ENCODE data around the gene MGLL. TPM values are rescaled to one million over a fixed set of nuclear protein-coding genes. Genes with fewer than 3 reads are reported as not detected.

MGLL gene
- total and polyA plus RNA-seq, 4 experiments from 2014 or later, result 0.77 to 4.8 (median 2.3) TPM

DNA sequence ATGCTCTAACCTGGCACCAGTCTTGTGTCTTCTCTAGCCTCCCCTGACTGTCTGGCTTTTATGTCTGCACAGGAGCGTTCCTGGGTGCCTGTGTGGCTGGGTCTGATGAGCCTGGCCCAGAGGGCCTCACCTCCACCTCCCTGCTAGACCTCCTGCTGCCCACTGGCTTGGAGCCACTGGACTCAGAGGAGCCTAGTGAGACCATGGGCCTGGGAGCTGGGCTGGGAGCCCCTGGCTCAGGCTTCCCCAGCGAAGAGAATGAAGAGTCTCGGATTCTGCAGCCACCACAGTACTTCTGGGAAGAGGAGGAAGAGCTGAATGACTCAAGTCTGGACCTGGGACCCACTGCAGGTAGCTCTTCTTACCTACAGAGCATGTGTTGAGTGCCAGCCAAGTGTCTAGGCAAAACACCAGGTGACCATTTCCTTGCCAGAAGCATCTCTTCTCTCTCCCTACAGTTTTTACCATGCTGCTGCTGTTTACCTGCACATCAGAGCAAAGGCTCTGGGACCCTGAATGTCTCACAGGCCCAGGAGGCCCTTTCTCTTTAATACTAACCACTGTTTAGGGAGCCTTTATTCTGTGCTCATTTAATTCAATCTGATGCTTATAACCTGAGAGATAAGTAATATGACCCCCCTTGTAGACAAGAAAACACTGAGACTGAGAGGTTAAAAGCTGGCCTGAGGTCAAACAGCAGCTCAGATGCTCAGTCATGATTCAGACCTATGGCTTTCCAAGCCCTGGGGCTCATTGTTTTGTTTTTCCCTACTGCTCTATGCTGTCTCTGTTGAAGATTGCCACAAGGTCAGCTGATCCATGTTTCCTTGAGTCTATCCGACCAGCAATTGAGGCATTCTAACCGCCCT is 182.9 kb downstream of the MGLL start:
- H3K27me3 Mint-ChIP-seq, result peaks cover 0 to 3% of the 10 kb centered on the region in 2 donors
- H3K4me1 ChIP-seq (ENCODE audit: insufficient read depth, low read length), result peaks cover 9% of the 10 kb centered on the region
- H3K36me3 ChIP-seq (ENCODE audit: insufficient read depth, low read length), result no peaks in the 10 kb centered on the region
- no peak overlapping the region for H3K4me3 Mint-ChIP-seq
- DNase-seq, result no peak
- H3K27ac ChIP-seq (ENCODE audit: low read depth, low read length), result no peak overlapping the region
- peaks cover 2 to 10% (median 7%) of the 10 kb centered on the region in 4 donors for H3K4me1 Mint-ChIP-seq
- H3K4me3 ChIP-seq (ENCODE audit: low read length in 2 of 2), result no peak overlapping the region
- H3K9me3 Mint-ChIP-seq, result peaks cover 0 to 2% (median 0%) of the 10 kb centered on the region in 8 donors
- H3K36me3 Mint-ChIP-seq, result peaks cover 0 to 6% of the 10 kb centered on the region in 2 donors
- no peaks in the 10 kb centered on the region for H3K9me3 ChIP-seq (ENCODE audit: control insufficient read depth in 1 of 2, low read length in 2 of 2)
- CTCF ChIA-PET (ENCODE audit: partially characterized antibody), result no interaction called here
- intact Hi-C loops (cut with micrococcal nuclease), result no loop called here
- POLR2A ChIA-PET (ENCODE audit: partially characterized antibody), result interaction anchor here (0.7 kb wide), 1 partner anchor 33 kb away, joined by 3 read pairs; the partner anchor contains the start of gene ABTB1
- H3K27me3 ChIP-seq (ENCODE audit: insufficient read depth, low read length), result no peaks in the 10 kb centered on the region
- no peak overlapping the region for H3K27ac Mint-ChIP-seq

Other genes starting within 250 kb of the MGLL start
- gene TPRA1, start 231.8 kb downstream of the MGLL start, total RNA-seq, result 10 to 100 TPM; 28.3 to 29.7 TPM
- gene TPRA1, start 231.8 kb downstream of the MGLL start, polyA plus RNA-seq, result 10 to 100 TPM; 33.1 to 40.1 TPM
- 10 to 100 TPM in 1 of 2 experiments, 1 to 10 TPM in 1; 7.7 to 12.8 TPM for gene MCM2, start 224.1 kb downstream of the MGLL start, total RNA-seq
- gene MCM2, start 224.1 kb downstream of the MGLL start, polyA plus RNA-seq, result 1 to 10 TPM; 6.9 to 7.7 TPM
- 1 to 10 TPM; 3.3 to 4.2 TPM for gene PODXL2, start 193.3 kb downstream of the MGLL start, total RNA-seq
- gene PODXL2, start 193.3 kb downstream of the MGLL start, polyA plus RNA-seq, result 1 to 10 TPM; 6.9 to 8.0 TPM
- 100 to 1,000 TPM; 167 to 169 TPM for gene ABTB1, start 149.6 kb downstream of the MGLL start, total RNA-seq
- gene ABTB1, start 149.6 kb downstream of the MGLL start, polyA plus RNA-seq, result 10 to 100 TPM; 66.9 to 72.9 TPM
- gene KBTBD12, start 92.7 kb upstream of the MGLL start, total RNA-seq, result not detected
- gene KBTBD12, start 92.7 kb upstream of the MGLL start, polyA plus RNA-seq, result under 1 TPM in 1 of 2 donors, not detected in 1; 0.06 TPM
- 100 to 1,000 TPM; 203 to 212 TPM for gene SEC61A1, start 229.9 kb upstream of the MGLL start, total RNA-seq
- 100 to 1,000 TPM; 156 to 182 TPM for gene SEC61A1, start 229.9 kb upstream of the MGLL start, polyA plus RNA-seq